Stimulated activated CD8-positive, alpha-beta memory T cell treated with anti-CD3 and anti-CD28 coated beads, Interleukin-7, amount 100 ng/mL, for 48 hours (primary cell): ENCODE data around the gene PDE8B.
A peak's percentile ranks its signal among the peaks of the same experiment; 100 is the strongest.
"Not testable (repeated sequence)": the region's sequence is repeated elsewhere in the genome, so short reads cannot be mapped to it uniquely, and the experiment has no call there.

Experiments
- DNase-seq, 2 donors: peaks; one replicate each; pipeline ENCODE4 v3.0.0-alpha.2; 2020; ENCODE audit warnings: low read depth in 1 of 2; ENCODE audit errors: extremely low read depth in 1 of 2

The PDE8B gene

DNA sequence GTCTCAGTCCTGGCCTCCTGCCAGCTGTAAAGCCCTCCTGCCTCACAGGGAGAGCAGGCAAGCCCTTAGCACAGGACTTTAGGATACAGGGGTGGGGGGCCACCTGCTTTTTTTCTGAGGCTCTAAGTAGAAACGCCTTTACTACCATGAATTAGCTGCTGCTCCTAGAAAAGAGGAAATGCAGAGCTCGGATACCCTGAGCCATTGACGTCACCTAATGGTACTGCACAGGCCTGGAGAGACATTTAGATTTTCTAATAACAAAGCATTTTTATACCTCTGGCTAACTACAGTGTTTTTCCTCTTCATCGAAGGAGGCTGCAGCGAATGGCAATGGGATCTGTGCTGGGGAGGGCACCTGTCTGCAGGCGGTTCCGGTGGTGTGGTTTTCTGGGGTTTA is 144.6 kb downstream of the PDE8B start:
- DNase-seq: no peak

DNA sequence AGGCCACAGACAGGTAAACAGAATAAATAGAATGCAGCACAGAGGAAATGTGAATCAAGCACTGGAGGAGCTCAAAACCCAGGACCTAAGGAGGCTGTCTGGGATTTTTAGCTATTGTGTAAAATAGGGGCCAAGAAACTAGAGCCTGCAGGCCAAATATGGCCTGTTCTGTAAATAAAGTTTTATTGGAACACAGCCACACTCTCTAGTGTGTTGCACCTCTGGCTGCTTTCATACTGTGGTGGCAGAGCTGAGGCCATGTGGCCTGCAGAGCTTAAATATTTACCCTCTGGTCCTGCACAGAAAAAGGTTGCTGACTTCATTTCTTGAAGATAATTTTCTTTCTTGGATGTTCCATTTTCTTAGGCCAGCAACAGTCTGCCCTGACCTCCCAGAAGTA is 145.3 kb downstream of the PDE8B start:
- DNase-seq: no peak

GRCh38 chr5:77356740-77357139 is 146.3 kb downstream of the PDE8B start:
- DNase-seq: no peak

DNA sequence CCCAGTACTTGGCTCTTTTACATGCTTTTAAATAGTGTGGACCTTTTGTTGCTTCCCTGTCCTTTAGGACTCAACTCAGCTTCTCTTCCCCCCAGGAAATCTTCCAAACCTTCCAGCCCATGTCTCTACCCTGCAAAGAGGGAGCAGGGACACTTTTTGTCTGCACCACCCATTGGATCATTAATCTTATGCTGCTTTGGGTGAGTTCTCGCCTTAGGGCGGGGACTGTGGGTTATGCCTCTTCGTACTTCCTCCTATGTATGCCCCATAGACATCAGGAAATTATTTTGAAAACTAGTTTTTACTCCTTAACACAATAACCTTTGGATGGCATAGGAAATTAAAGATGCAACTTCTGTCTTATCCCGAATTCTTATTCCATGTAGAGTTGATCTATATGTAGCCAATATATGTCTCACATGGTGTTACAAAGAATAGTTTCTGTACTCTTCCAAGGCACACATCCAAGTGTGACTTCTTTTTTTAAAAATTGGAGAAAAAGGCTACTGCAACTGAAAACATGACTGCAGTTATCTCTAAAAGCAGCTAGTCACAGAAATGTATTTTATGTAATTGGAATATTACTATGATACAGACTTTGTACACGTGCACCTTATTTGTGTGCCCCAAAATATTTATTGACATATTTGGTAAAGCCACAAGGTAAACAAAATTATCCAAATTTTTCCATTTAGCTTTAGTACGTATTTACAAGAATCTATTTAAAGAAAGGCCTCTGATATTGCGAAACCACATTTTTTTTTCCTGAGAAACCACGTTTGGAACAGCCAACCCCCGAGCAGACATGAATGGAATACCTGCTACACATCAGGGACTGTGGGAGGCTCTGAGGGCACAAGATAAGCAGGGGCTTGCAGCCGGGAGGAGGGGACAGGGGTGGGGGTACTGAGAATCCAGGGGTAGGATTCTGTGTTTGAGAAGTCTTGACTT is 148.1 kb downstream of the PDE8B start:
- no peak for DNase-seq

DNA sequence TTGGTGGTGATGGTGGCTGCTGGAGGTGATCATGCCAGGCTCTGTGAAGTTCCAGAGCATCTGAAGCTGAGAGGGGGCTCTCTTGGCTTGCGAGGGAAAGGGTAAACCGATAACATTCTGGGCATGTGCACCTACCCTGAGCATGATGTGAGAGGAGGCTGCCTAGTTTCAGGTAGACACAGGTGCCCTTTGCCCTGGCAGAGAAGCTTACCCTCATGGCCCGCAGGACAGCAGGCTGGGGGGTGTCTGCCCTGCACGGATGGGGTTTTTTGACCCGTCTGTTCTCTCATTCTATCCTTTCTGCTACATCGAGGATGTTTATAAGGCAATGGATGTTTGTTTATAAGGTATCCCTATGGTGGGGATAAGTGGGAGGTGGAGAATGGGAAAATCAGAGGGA is 148.8 kb downstream of the PDE8B start:
- no peak for DNase-seq

DNA sequence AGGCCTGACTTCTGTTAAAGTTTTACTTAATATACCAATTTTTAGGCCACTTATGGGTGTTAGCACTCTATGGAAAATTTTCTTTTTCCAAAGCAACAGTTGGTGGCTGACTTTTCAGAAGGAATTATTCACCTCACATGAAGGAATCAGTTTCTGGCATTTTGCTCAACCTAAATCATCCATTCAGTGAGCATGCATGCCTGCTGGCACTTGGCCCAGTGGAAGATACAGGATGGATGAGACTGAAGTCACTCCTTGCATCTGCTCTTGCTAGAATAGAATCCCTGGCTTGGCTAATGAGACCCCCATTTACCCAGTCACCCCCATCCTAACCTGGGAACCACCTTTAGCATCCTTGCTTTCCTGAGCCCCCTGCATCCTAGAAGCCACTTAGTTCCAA is 149.9 kb downstream of the PDE8B start:
- DNase-seq: no peak

DNA sequence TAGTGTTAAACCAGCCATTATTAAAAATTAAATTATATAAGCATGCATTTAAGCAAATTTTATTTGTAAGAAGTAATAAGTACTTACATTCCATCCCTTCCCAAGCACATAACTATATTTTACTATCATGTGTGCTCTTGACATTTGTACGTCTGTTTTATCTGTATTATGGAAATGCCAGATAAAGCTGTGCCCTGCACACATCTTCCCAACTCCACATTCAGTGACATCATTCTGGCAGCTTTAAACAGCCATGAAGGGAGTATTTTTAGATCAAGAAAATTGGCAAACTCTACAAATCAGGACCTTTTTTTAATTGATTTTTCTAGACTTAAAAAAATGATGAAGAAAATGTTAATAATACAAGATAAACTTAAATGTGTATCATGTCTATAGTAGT is 150.5 kb downstream of the PDE8B start:
- no peak for DNase-seq

GRCh38 chr5:77366717-77367500 is 156.4 kb downstream of the PDE8B start:
- no peak for DNase-seq

GRCh38 chr5:77367741-77368140 is 157.3 kb downstream of the PDE8B start:
- peak in 1 of 2 donors; percentile 40 for DNase-seq

GRCh38 chr5:77368367-77368766 is 157.9 kb downstream of the PDE8B start:
- no peak for DNase-seq

DNA sequence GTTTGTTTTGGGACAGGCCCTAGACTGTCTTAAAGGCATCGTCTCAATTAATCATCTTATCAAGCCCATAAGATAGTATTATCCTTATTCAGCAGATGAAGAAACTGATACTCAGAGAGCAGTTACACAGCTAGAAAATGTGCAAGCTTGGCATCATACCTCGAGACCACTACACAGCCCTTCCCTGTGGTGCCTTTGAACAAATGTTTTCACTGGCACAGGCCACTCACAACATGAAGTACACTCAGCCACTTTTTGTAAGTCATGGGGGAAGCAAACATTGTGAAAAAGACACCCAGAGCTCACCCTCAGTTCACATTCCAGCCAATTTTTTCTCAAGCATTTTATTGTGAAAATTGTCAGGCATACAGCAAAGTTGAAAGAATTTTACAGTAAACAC is 159.1 kb downstream of the PDE8B start:
- no peak for DNase-seq

GRCh38 chr5:77374686-77375085 is 164.2 kb downstream of the PDE8B start:
- DNase-seq: no peak

GRCh38 chr5:77376609-77377300 is 166.3 kb downstream of the PDE8B start:
- DNase-seq: no peak

DNA sequence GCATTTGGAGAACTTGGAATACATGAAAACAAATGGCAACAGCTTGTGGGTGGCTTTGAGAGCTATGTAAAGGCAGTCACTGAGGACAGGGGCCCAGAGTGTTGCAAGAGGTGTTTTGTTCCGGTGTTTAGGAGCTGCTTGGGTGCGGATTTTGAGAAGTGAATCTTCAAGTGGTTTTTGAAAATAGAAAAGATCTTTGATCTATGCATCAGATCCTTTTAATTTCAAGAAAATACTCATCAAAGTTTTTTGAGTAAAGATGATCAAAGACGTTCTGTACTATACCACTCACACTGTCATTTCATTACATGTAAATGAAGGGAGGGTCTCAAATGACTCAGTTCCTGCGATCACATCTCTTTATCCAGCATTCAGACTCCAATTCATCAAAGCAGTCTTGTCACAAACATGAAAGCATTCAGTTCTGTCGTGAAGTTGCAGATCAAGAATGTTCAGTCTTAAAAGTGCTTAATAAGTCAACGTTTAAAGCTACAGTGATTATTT is 169.1 kb downstream of the PDE8B start:
- peak in 1 of 2 donors; percentile 64 for DNase-seq

GRCh38 chr5:77380636-77381035 is 170.2 kb downstream of the PDE8B start:
- no peak for DNase-seq

GRCh38 chr5:77383336-77383735 is 172.9 kb downstream of the PDE8B start:
- not testable (repeated sequence) for DNase-seq

DNA sequence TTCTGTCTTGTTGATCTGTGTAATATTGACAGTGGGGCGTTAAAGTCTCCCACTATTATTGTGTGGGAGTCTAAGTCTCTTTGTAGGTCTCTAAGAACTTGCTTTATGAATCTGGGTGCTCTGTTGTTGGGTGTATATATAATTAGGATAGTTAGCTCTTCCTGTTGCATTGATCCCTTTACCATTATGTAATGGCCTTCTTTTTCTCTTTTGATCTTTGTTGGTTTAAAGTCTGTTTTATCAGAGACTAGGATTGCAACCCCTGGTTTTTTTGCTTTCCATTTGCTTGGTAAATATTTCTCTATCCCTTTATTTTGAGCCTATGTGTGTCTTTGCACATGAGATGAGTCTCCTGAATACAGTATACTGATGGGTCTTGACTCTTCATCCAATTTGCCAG is 175.9 kb downstream of the PDE8B start:
- not testable (repeated sequence) for DNase-seq

GRCh38 chr5:77389746-77390145 is 179.3 kb downstream of the PDE8B start:
- no peak for DNase-seq

- DNase-seq: no peak
Measured at GRCh38 chr5:77390221-77390620, 179.7 kb downstream of the PDE8B start.

GRCh38 chr5:77390795-77391194 is 180.3 kb downstream of the PDE8B start:
- DNase-seq: no peak

GRCh38 chr5:77391240-77391765 is 180.8 kb downstream of the PDE8B start:
- no peak for DNase-seq
